OCI-LY3 (cell line): ENCODE results near the gene TMEM18.

ENCODE experiments used
- EZH2phosphoT487 ChIP-seq: fragments of 200-600 bp; shearing (Covaris generic); IDR thresholded peaks from 2 replicates; pipeline ENCODE4 v1.6.1; 2018; ENCODE audit warnings: antibody characterized with exemption, mixed run types, low read depth
- TF ChIP-seq, protein P1 (sequence below): fragments of 200-600, 300-600 bp; sonication (generic); IDR thresholded peaks from 2 replicates; pipeline ENCODE4 v1.5.1; 2014; ENCODE audit warnings: antibody characterized with exemption, low read length, low read depth

DNA sequence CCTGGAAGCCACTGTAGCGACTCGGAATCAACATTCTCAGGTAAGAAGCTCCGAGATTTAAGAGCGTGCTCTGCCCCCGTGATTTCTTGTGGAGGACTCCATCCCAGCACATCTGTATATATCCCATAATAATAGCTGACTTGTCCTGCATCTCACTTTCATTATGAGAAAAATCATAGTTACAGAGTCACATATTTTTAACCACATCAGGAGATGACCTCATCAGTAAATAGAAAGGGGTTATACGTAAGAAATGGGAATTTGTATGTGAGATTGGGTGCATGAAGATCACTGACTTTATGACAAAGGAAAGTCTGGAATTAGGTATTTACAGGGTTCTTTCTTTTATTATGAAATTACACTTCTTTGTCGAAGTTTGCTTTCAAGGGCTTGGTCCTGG lies 16.4 kb upstream of the TMEM18 start:
- TF ChIP-seq, protein P1, sequence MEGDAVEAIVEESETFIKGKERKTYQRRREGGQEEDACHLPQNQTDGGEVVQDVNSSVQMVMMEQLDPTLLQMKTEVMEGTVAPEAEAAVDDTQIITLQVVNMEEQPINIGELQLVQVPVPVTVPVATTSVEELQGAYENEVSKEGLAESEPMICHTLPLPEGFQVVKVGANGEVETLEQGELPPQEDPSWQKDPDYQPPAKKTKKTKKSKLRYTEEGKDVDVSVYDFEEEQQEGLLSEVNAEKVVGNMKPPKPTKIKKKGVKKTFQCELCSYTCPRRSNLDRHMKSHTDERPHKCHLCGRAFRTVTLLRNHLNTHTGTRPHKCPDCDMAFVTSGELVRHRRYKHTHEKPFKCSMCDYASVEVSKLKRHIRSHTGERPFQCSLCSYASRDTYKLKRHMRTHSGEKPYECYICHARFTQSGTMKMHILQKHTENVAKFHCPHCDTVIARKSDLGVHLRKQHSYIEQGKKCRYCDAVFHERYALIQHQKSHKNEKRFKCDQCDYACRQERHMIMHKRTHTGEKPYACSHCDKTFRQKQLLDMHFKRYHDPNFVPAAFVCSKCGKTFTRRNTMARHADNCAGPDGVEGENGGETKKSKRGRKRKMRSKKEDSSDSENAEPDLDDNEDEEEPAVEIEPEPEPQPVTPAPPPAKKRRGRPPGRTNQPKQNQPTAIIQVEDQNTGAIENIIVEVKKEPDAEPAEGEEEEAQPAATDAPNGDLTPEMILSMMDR, result no peak
- TF ChIP-seq EZH2phosphoT487, result no peak
